Transverse colon (tissue), 4 donors: ENCODE results near the gene RPL35.

ENCODE experiments used
- EP300 ChIP-seq: sonication (generic); formaldehyde crosslinking; IDR thresholded peaks from one replicate; pipeline ENCODE4 v1.6.1; 2017; ENCODE audit warnings: antibody characterized with exemption, low read depth
- POLR2A ChIP-seq: fragments of 450-650 bp; IDR thresholded peaks from one replicate; pipeline ENCODE4 v1.6.1; 2016; ENCODE audit warnings: antibody characterized with exemption, mild to moderate bottlenecking, moderate library complexity
- POLR2AphosphoS5 ChIP-seq, 3 donors: sonication (generic); formaldehyde crosslinking; IDR thresholded peaks; one replicate each; pipeline ENCODE4 v1.6.1; 2016; ENCODE audit warnings: antibody characterized with exemption in 3 of 3
- TF ChIP-seq, protein P1 (sequence below), 5 experiments: fragments of 200-600 bp in 3 of 5; fragments of 450-650 bp in 2 of 5; sonication (generic) in 3 of 5; IDR thresholded peaks; 1 replicate in 2 of 5; 2 replicates in 3 of 5; pipeline ENCODE4 v1.5.1; 2016 to 2017; ENCODE audit warnings: antibody characterized with exemption in 5 of 5, inconsistent platforms in 3 of 5, mild to moderate bottlenecking in 2 of 5, moderate library complexity in 1 of 5

DNA sequence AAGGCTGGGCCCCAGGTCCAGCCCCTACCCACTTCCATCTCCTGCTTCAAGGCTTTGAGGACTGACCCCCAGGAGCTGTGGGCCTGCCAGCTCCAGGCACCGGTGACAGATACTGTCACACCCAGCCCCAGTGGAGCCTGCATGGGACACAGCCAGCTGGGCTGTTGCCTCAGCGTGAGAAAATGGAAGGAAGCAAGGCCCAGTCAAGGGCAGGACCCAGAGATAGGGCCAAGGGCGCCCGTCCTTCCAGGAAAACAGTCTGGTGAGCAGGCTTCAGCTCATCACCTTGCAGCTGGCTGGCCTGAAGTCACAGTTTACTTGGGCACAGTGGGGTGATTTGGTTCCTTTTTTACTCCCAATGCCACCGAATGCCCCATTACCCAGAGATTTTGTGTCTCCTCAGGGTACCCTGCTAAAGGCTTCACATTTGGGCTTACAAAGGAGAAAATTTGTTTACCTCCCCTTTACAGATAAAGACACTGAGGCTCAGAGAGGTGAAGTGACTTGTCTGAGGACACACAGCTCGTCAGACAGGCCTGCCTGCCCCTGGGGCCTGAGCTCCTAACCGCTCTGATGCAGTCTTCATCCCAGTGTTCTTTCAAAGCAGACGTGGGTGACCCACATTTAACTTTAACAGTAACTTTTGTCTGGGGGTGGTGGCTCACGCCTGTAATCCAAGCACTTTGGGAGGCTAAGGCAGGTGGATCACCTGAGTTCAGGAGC is 30.0 kb downstream of the RPL35 start:
- TF ChIP-seq, protein P1, sequence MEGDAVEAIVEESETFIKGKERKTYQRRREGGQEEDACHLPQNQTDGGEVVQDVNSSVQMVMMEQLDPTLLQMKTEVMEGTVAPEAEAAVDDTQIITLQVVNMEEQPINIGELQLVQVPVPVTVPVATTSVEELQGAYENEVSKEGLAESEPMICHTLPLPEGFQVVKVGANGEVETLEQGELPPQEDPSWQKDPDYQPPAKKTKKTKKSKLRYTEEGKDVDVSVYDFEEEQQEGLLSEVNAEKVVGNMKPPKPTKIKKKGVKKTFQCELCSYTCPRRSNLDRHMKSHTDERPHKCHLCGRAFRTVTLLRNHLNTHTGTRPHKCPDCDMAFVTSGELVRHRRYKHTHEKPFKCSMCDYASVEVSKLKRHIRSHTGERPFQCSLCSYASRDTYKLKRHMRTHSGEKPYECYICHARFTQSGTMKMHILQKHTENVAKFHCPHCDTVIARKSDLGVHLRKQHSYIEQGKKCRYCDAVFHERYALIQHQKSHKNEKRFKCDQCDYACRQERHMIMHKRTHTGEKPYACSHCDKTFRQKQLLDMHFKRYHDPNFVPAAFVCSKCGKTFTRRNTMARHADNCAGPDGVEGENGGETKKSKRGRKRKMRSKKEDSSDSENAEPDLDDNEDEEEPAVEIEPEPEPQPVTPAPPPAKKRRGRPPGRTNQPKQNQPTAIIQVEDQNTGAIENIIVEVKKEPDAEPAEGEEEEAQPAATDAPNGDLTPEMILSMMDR (IDR thresholded peaks at IDR 0.05), result no peak
- no peak for TF ChIP-seq POLR2A
- no peak for TF ChIP-seq POLR2AphosphoS5 (IDR thresholded peaks at IDR 0.05)
- TF ChIP-seq EP300, result no peak
